Prostate gland (tissue), 2 donors: ENCODE results near the gene CAMK2D.

ENCODE experiments used
- POLR2A ChIP-seq: fragments of 450-650 bp; IDR thresholded peaks from one replicate; pipeline ENCODE4 v1.6.1; 2016; ENCODE audit warnings: antibody characterized with exemption, mild to moderate bottlenecking
- TF ChIP-seq, protein P1 (sequence below), 4 experiments: fragments of 200-600 bp in 2 of 4; fragments of 450-650 bp in 2 of 4; sonication (generic) in 2 of 4; IDR thresholded peaks; 1 replicate in 3 of 4; 2 replicates in 1 of 4; pipeline ENCODE4 v1.5.1; 2016 to 2019; ENCODE audit warnings: antibody characterized with exemption in 4 of 4, mild to moderate bottlenecking in 2 of 4, moderate library complexity in 2 of 4

DNA sequence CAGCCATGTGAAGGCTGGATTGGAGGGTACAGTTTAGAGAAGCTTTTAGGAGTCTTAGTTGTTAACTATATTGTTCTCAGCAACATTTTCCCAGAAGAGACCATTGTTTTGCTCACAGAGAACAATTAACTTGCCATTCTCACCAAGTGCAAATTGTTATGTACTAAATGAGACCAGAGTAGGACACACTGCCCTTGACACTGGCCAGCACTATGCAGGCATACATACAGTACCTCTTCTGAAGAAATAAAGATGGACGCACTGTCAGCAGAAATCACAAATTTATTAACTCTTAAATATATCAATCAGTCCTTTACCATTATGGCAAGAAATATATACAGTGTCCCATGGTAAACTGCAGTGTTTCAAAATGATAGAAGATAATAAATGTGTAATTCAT is 309.4 kb downstream of the CAMK2D start:
- no peak for TF ChIP-seq POLR2A
- TF ChIP-seq, protein P1, sequence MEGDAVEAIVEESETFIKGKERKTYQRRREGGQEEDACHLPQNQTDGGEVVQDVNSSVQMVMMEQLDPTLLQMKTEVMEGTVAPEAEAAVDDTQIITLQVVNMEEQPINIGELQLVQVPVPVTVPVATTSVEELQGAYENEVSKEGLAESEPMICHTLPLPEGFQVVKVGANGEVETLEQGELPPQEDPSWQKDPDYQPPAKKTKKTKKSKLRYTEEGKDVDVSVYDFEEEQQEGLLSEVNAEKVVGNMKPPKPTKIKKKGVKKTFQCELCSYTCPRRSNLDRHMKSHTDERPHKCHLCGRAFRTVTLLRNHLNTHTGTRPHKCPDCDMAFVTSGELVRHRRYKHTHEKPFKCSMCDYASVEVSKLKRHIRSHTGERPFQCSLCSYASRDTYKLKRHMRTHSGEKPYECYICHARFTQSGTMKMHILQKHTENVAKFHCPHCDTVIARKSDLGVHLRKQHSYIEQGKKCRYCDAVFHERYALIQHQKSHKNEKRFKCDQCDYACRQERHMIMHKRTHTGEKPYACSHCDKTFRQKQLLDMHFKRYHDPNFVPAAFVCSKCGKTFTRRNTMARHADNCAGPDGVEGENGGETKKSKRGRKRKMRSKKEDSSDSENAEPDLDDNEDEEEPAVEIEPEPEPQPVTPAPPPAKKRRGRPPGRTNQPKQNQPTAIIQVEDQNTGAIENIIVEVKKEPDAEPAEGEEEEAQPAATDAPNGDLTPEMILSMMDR (IDR thresholded peaks at IDR 0.05): no peak
